H7 (cell line): Measurements from ENCODE around the gene CFTR. TPM values are rescaled to one million over a fixed set of nuclear protein-coding genes. Genes with fewer than 3 reads are reported as not detected.

ENCODE experiments used
- DNase-seq: peaks from one replicate; pipeline ENCODE4 v3.0.0; 2012
- H3K27me3 ChIP-seq: 2 replicates; pipeline ENCODE4 v1.6.0; 2011; ENCODE audit warnings: mild to moderate bottlenecking, low read length; ENCODE audit not compliant: control insufficient read depth, insufficient read depth
- H3K36me3 ChIP-seq: replicated peaks from 2 replicates; pipeline ENCODE4 v1.5.1; 2011; ENCODE audit warnings: low read length; ENCODE audit not compliant: control insufficient read depth, insufficient read depth
- H3K4me3 ChIP-seq: 2 replicates; pipeline ENCODE4 v1.5.1; 2011; ENCODE audit warnings: low read depth, mild to moderate bottlenecking, control low read depth, low read length, moderate library complexity; ENCODE audit not compliant: insufficient read depth
- total RNA-seq: library from RNA; depleted of rRNA; stranded (reverse); fragments of >200 nt; shearing (Covaris generic); gene quantifications from 2 replicates; pipeline ENCODE4 v1.2.3, GENCODE V29; 2014

Gene CFTR
- total RNA-seq, 1 experiment from 2014 or later: 0.17 TPM

DNA sequence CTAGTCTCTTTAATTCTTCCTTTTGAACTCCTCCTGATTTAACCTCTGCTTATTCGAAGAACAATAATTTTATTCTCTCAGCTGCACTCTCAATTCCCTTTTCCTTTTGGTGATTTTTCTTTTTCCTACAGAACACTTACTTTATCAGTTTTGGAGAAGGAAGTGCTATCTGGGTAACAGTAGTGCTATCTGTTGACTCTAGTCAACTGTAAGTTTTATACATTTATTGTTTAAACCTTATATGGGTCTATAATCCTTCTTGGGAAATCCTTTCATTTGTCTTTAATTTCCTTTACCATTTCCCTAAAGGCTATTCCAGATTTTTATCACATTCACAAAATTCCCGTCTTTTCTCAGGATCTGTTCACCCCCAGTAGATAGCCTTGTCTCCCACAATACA is 64.2 kb downstream of the CFTR start:
- H3K36me3 ChIP-seq: no peaks in the 10 kb centered on the region

DNA sequence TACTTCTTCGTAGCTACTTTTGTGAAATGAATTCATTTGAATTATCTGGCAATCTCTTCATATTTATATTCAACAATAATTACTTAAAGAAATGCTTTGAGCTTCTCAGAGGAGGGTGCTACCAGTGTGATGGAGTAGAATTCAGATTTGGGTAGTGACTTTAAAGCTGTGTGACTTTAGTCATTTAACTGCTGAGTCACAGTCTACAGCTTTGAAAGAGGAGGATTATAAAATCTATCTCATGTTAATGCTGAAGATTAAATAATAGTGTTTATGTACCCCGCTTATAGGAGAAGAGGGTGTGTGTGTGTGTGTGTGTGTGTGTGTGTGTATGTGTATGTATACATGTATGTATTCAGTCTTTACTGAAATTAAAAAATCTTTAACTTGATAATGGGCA is 68.2 kb downstream of the CFTR start:
- H3K36me3 ChIP-seq: no peaks in the 10 kb centered on the region
- no peak for DNase-seq
- H3K4me3 ChIP-seq: no peak overlapping the region

More for the DNA sequence above, 64.2 kb downstream of the CFTR start:
- DNase-seq: no peak
- Histone ChIP-seq H3K4me3 (no peak overlapping the region), H3K27me3 (no peaks in the 10 kb centered on the region)

DNA sequence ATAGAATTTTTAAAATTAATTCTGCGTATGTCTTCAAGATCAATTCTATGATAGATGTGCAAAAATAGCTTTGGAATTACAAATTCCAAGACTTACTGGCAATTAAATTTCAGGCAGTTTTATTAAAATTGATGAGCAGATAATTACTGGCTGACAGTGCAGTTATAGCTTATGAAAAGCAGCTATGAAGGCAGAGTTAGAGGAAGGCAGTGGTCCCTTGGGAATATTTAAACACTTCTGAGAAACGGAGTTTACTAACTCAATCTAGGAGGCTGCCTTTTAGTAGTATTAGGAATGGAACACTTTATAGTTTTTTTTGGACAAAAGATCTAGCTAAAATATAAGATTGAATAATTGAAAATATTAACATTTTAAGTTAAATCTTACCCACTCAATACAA is 70.8 kb downstream of the CFTR start:
- H3K27me3 ChIP-seq: no peaks in the 10 kb centered on the region
- DNase-seq: no peak
- no peaks in the 10 kb centered on the region for H3K36me3 ChIP-seq
- no peak overlapping the region for H3K4me3 ChIP-seq

More for the DNA sequence above, 68.2 kb downstream of the CFTR start:
- H3K27me3 ChIP-seq: no peaks in the 10 kb centered on the region

DNA sequence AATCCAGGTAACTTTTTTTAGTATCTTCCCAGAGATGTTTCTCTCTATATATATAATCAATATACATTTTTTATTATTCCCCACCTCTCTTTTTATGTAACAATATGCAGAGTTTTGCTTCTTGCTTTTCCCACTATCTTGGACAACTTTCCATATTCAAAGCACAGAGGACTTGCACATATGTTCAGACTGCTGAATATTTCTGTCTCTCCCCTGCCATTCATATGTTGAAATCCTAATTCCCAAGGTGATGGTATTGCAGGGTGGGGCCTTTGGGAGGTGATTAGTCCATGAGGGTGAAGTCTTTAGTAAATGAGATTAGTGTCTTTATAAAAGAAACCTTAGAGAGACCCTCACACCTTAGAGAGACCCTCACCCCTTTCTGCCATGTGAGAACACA is 72.8 kb downstream of the CFTR start:
- DNase-seq: no peak
- H3K4me3 ChIP-seq: no peak overlapping the region
- no peaks in the 10 kb centered on the region for H3K36me3 ChIP-seq
- H3K27me3 ChIP-seq: no peaks in the 10 kb centered on the region

DNA sequence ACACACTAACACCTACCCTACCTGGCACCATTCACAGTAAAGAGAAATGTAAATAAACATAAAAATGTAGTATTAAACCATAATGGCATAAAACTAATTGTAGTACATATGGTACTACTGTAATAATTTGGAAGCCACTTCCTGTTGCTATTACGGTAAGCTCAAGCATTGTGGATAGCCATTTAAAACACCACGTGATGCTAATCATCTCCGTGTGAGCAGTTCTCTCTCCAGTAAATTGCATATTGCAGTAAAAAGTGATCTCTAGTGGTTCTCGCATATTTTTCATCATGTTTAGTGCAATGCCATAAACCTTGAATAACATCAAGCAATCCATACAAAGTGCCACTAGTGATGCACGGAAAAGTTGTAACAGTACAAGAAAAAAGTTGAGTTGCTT is 75.4 kb downstream of the CFTR start:
- H3K27me3 ChIP-seq: no peaks in the 10 kb centered on the region
- no peak for DNase-seq
- no peak overlapping the region for H3K4me3 ChIP-seq
- no peaks in the 10 kb centered on the region for H3K36me3 ChIP-seq

DNA sequence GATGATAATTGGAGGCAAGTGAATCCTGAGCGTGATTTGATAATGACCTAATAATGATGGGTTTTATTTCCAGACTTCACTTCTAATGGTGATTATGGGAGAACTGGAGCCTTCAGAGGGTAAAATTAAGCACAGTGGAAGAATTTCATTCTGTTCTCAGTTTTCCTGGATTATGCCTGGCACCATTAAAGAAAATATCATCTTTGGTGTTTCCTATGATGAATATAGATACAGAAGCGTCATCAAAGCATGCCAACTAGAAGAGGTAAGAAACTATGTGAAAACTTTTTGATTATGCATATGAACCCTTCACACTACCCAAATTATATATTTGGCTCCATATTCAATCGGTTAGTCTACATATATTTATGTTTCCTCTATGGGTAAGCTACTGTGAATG is 79.6 kb downstream of the CFTR start:
- DNase-seq: no peak
- no peaks in the 10 kb centered on the region for H3K27me3 ChIP-seq
- no peaks in the 10 kb centered on the region for H3K36me3 ChIP-seq
- no peak overlapping the region for H3K4me3 ChIP-seq

DNA sequence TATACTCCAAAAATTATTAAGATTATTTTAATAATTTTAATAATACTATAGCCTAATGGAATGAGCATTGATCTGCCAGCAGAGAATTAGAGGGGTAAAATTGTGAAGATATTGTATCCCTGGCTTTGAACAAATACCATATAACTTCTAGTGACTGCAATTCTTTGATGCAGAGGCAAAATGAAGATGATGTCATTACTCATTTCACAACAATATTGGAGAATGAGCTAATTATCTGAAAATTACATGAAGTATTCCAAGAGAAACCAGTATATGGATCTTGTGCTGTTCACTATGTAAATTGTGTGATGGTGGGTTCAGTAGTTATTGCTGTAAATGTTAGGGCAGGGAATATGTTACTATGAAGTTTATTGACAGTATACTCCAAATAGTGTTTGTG is 80.2 kb downstream of the CFTR start:
- Histone ChIP-seq H3K27me3 (no peaks in the 10 kb centered on the region), H3K4me3 (no peak overlapping the region), H3K36me3 (no peaks in the 10 kb centered on the region)
- no peak for DNase-seq

DNA sequence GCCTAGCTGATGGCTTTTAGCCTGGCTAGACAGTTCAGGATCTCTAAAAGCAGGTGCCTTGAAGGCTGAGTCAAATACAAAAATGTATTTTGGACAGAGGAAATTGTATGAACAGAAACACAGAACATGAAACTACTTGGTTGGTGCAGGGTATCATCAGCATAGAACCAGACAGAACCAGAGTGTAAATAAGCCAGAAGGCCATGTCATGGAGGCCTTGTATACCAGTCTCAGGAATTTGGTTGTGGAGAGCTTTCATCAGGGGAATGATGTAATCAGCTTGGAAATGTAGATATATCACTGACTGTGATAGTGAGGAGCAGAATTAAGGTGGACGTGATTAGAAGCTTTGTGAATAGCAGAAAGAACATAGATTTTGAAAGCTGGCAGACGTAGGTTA is 82.9 kb downstream of the CFTR start:
- no peaks in the 10 kb centered on the region for H3K36me3 ChIP-seq
- no peaks in the 10 kb centered on the region for H3K27me3 ChIP-seq
- H3K4me3 ChIP-seq: no peak overlapping the region
- DNase-seq: no peak

DNA sequence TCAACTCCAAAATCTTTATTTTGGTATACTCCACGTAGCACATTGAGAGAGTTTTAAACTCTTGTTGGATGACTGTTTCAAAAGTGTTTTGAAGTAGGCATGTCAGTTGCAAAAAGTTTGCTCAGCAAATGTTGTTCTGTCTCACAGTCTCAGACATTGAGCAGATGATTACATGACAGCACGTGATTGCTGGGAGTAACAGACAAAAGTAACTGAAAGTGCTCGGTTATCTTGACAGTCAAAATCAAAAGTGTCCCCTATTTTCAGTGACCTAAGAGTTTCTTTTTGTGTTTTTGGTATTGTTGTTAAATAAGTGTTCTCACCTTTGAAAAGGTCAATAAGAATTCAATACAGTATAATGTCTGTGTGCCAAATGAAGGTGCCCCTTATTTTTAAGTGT is 84.3 kb downstream of the CFTR start:
- DNase-seq: no peak
- Histone ChIP-seq H3K27me3 (no peaks in the 10 kb centered on the region), H3K4me3 (no peak overlapping the region), H3K36me3 (no peaks in the 10 kb centered on the region)

DNA sequence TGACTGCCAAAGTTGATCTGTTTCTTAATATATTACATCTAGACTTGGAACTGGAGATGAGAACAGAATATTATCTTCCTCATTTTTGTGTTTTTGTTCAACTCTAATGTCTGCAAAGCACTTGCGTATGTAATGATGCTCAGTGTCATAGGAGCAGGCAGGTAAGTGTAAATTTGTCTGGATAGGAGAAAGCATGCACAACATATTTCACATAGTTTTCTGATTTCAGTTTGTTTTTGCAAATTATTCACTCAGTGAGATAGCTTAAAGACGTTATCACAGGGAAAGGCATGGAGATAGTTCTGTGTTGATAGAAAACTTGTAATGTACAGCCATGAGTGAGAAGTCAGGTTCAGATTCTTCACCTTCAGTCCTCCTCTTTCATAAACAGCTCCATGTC is 84.8 kb downstream of the CFTR start:
- DNase-seq: no peak

DNA sequence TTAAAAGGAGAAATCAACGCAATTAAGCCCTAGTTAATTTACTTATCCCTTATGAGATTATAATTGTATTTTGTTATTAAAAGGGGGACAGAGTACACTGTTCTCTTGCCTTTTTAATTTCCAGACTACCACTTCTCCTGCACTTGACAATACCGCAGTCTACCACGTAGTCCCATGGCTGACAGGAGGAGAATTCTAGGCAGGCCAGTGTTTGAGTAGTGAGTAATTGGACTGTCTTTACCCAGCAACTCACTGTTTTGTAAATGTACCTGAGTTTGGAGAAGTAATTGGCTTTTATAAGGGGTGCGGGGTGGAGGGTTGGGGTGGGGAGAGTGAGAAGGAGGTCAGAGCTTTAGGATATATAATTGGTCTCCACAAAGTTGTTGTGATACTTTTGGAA is 85.4 kb downstream of the CFTR start:
- Histone ChIP-seq H3K36me3 (no peaks in the 10 kb centered on the region), H3K27me3 (no peaks in the 10 kb centered on the region), H3K4me3 (no peak overlapping the region)
- DNase-seq: no peak

More for the DNA sequence above, 84.8 kb downstream of the CFTR start:
- Histone ChIP-seq H3K4me3 (no peak overlapping the region), H3K27me3 (no peaks in the 10 kb centered on the region), H3K36me3 (no peaks in the 10 kb centered on the region)

DNA sequence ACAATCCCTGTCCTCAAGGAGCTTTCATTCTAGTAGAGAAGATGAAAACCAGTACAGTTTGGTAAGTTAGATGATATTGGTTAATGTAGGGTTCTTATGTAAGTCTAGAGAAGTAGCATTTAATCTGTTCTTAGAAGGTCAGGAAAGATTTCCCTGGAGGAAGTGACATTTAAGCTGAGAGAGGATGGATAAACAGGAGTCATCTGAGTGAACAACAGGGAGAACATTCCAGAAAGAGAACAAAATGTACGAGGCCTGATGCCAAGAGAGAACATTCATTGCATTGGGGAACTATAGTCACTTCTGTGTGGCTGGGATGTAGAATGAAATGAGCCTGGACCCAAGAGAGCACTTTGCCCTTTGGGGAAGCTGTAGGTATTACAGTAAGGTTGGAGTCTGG is 88.0 kb downstream of the CFTR start:
- no peaks in the 10 kb centered on the region for H3K27me3 ChIP-seq
- no peaks in the 10 kb centered on the region for H3K36me3 ChIP-seq
- no peak overlapping the region for H3K4me3 ChIP-seq
- DNase-seq: no peak

DNA sequence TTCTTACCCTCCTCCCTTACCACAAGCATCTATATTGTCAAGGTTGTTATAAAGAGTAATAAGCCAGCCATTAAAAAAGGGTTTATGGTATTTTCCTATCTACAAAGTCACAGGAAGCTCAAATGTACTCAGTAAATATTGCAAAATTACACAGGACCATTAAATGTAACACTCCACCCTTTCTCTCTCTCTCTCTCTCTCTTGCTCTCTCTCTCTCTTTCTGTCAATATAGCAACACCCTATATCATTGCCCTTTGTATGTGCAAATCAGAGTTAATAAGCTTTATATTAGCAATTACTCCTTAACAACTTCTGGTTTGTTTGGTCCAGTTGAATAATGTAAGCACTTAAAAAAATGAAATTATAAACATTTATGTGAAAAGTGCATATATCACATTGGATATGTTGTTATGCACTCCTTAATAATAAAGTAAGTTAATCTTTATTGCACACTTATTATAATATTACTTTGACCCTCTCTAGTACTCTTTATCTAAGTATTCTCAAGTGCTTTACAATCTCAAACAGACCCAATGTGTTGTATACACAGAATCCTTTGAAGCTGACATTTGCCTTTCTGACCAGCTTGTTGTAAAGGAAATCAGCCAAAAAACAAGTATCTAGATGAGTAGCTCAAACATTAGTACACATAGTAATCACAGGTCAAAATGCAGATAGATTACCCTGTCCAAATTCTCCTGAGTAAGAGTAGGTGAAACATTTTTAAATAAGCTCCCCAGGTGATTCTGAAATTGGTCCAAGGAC is 93.2 kb downstream of the CFTR start:
- DNase-seq: no peak
- H3K36me3 ChIP-seq: no peaks in the 10 kb centered on the region
- no peaks in the 10 kb centered on the region for H3K27me3 ChIP-seq
- H3K4me3 ChIP-seq: no peak overlapping the region

DNA sequence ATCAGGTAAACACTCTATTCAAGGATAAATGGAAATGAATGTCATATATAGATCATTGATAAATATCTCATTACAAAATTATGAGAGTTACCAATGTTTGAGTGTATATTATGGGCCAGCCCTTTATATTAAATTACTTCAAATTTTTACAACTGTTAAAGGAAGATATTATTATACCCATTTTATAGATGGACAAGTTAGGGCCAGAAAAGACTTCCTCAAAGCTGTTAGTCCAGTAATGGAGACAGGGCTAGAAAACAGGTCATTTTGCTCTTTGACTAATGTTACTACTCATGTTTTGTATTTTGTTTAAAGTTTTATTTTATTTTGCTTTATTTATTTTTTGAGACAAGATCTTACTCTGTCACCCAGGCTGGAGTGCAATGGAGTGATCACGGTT is 101.6 kb downstream of the CFTR start:
- Histone ChIP-seq H3K36me3 (no peaks in the 10 kb centered on the region), H3K4me3 (no peak overlapping the region), H3K27me3 (no peaks in the 10 kb centered on the region)
- DNase-seq: no peak

DNA sequence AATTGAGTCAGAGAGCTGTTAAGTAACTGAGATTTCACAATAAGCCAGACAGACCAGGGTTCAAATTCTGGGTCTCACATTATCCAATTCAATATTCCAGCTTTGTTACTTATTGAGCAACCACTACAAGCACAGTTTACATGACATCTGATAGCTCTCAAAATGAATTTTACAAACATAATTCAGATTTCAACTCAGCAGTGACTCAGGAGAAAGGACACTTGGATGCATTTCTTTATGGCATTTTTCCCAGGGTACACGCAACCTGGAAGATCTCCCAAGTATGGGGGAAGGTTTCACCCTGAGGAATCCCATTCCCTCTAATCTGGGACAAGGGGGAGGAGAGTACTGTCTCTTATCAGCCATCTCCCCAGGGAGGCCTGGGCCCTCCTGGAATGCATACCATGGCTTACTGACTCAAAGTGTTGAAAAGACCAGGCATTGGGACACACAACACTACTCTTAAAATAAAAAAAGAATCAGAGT is 102.4 kb downstream of the CFTR start:
- no peak for DNase-seq
- Histone ChIP-seq H3K36me3 (no peaks in the 10 kb centered on the region), H3K27me3 (no peaks in the 10 kb centered on the region), H3K4me3 (no peak overlapping the region)

DNA sequence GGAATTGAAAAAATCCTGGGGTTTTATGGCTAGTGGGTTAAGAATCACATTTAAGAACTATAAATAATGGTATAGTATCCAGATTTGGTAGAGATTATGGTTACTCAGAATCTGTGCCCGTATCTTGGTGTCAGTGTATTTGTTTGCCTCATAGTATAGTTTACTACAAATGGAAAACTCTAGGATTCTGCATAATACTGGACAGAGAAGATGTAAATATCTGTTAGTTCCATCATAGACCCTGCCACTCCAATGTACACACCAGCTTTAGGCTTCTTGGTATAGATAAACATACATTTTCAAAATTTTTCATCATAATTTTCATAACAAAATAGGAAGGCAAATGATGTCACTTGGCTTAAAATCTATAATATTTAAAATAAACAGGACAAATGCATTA is 108.1 kb downstream of the CFTR start:
- Histone ChIP-seq H3K36me3 (no peaks in the 10 kb centered on the region), H3K27me3 (no peaks in the 10 kb centered on the region), H3K4me3 (no peak overlapping the region)
- no peak for DNase-seq
